ENCODE measurements around the gene ETV3. TPM values are rescaled to one million over a fixed set of nuclear protein-coding genes. Genes with fewer than 3 reads are reported as not detected.

Gene ETV3
- total and polyA plus RNA-seq, 10 of the 15 experiments (the other 5 are each of a cell fraction or from before 2014, with no cell fraction given): 1.7 to 13.8 (median 7.2) TPM

DNA sequence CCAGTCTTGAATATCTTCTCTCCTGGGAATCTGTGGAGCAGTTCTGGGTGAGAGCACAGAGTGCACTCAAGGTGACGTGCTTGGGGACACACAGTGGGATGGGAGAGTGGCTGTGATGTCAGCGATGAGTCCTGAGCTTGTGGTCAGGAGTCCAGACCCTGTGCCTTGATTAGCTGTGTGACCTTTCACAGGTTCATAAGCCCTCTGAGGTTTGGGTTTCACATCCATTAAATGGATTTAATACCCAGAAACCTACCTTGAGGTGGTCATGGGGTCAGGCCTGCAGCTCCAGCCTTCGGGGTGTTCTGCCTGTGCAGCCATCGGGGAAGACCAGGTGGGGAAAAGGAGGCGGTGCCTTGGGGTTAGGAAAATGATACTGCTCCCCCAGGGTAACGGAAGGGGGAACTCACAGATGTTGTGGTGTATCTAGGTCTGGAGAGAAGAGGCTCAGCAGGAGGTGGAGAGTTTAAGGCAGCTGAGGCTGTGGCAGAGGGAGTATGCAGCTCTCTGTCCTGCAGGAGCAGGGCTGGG is 38.5 kb upstream of the ETV3 start (continued):
- TF ChIP-seq, protein P1, sequence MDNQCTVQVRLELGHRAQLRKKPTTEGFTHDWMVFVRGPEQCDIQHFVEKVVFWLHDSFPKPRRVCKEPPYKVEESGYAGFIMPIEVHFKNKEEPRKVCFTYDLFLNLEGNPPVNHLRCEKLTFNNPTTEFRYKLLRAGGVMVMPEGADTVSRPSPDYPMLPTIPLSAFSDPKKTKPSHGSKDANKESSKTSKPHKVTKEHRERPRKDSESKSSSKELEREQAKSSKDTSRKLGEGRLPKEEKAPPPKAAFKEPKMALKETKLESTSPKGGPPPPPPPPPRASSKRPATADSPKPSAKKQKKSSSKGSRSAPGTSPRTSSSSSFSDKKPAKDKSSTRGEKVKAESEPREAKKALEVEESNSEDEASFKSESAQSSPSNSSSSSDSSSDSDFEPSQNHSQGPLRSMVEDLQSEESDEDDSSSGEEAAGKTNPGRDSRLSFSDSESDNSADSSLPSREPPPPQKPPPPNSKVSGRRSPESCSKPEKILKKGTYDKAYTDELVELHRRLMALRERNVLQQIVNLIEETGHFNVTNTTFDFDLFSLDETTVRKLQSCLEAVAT (IDR thresholded peaks at IDR 0.05): peak; percentile 42; the same call in 1 of the 2 replicates
- TF ChIP-seq SP1 (IDR thresholded peaks at IDR 0.05; ENCODE audit: low read depth, low read length) (peak; percentile 10), TCF3 (IDR thresholded peaks at IDR 0.05; ENCODE audit: borderline replicate concordance, insufficient read depth, low read depth, low read length) (0 out of 2 replicates have a peak, but pooled peaks have one; percentile 29), SPI1 (IDR thresholded peaks at IDR 0.05; ENCODE audit: borderline replicate concordance, insufficient read depth, low read depth, low read length) (no peak), SMAD5 (IDR thresholded peaks at IDR 0.05; ENCODE audit: low read depth) (no peak), ZBED1 (IDR thresholded peaks at IDR 0.05; ENCODE audit: borderline replicate concordance) (no peak), IKZF1 (conservative IDR thresholded peaks at IDR 0.05) (peak; percentile 85), NFXL1 (IDR thresholded peaks at IDR 0.05; ENCODE audit: borderline replicate concordance) (no peak), YY1 (IDR thresholded peaks at IDR 0.05; ENCODE audit: low read depth, low read length) (0 out of 2 replicates have a peak, but pooled peaks have one; percentile 16), JUND (IDR thresholded peaks at IDR 0.05; ENCODE audit: low read depth, low read length) (no peak), IKZF2 (IDR thresholded peaks at IDR 0.05) (peak; percentile 69 to 88), RUNX3 (IDR thresholded peaks at IDR 0.05; ENCODE audit: low read length) (peak; percentile 68), GATAD2B (conservative IDR thresholded peaks at IDR 0.05; ENCODE audit: low read depth) (peak; percentile 42), MYC (IDR thresholded peaks at IDR 0.05; ENCODE audit: insufficient read depth, insufficient read length, insufficient replicate concordance, low read length, severe bottlenecking) (no peak), NBN (IDR thresholded peaks at IDR 0.05) (peak; percentile 78), CHD1 (IDR thresholded peaks at IDR 0.05; ENCODE audit: low read depth, low read length) (no peak)
- TF ChIP-seq, protein P2, sequence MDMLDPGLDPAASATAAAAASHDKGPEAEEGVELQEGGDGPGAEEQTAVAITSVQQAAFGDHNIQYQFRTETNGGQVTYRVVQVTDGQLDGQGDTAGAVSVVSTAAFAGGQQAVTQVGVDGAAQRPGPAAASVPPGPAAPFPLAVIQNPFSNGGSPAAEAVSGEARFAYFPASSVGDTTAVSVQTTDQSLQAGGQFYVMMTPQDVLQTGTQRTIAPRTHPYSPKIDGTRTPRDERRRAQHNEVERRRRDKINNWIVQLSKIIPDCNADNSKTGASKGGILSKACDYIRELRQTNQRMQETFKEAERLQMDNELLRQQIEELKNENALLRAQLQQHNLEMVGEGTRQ (IDR thresholded peaks at IDR 0.05; ENCODE audit: borderline replicate concordance, low read depth, low read length): no peak
- TF ChIP-seq, protein P3, sequence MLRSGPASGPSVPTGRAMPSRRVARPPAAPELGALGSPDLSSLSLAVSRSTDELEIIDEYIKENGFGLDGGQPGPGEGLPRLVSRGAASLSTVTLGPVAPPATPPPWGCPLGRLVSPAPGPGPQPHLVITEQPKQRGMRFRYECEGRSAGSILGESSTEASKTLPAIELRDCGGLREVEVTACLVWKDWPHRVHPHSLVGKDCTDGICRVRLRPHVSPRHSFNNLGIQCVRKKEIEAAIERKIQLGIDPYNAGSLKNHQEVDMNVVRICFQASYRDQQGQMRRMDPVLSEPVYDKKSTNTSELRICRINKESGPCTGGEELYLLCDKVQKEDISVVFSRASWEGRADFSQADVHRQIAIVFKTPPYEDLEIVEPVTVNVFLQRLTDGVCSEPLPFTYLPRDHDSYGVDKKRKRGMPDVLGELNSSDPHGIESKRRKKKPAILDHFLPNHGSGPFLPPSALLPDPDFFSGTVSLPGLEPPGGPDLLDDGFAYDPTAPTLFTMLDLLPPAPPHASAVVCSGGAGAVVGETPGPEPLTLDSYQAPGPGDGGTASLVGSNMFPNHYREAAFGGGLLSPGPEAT (IDR thresholded peaks at IDR 0.05; ENCODE audit: low read depth): peak; percentile 39; the same call in 1 of the 2 replicates
- TF ChIP-seq, protein P4, sequence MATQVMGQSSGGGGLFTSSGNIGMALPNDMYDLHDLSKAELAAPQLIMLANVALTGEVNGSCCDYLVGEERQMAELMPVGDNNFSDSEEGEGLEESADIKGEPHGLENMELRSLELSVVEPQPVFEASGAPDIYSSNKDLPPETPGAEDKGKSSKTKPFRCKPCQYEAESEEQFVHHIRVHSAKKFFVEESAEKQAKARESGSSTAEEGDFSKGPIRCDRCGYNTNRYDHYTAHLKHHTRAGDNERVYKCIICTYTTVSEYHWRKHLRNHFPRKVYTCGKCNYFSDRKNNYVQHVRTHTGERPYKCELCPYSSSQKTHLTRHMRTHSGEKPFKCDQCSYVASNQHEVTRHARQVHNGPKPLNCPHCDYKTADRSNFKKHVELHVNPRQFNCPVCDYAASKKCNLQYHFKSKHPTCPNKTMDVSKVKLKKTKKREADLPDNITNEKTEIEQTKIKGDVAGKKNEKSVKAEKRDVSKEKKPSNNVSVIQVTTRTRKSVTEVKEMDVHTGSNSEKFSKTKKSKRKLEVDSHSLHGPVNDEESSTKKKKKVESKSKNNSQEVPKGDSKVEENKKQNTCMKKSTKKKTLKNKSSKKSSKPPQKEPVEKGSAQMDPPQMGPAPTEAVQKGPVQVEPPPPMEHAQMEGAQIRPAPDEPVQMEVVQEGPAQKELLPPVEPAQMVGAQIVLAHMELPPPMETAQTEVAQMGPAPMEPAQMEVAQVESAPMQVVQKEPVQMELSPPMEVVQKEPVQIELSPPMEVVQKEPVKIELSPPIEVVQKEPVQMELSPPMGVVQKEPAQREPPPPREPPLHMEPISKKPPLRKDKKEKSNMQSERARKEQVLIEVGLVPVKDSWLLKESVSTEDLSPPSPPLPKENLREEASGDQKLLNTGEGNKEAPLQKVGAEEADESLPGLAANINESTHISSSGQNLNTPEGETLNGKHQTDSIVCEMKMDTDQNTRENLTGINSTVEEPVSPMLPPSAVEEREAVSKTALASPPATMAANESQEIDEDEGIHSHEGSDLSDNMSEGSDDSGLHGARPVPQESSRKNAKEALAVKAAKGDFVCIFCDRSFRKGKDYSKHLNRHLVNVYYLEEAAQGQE (IDR thresholded peaks at IDR 0.05; ENCODE audit: low read depth, low read length): no peak
- TF ChIP-seq, protein P5, sequence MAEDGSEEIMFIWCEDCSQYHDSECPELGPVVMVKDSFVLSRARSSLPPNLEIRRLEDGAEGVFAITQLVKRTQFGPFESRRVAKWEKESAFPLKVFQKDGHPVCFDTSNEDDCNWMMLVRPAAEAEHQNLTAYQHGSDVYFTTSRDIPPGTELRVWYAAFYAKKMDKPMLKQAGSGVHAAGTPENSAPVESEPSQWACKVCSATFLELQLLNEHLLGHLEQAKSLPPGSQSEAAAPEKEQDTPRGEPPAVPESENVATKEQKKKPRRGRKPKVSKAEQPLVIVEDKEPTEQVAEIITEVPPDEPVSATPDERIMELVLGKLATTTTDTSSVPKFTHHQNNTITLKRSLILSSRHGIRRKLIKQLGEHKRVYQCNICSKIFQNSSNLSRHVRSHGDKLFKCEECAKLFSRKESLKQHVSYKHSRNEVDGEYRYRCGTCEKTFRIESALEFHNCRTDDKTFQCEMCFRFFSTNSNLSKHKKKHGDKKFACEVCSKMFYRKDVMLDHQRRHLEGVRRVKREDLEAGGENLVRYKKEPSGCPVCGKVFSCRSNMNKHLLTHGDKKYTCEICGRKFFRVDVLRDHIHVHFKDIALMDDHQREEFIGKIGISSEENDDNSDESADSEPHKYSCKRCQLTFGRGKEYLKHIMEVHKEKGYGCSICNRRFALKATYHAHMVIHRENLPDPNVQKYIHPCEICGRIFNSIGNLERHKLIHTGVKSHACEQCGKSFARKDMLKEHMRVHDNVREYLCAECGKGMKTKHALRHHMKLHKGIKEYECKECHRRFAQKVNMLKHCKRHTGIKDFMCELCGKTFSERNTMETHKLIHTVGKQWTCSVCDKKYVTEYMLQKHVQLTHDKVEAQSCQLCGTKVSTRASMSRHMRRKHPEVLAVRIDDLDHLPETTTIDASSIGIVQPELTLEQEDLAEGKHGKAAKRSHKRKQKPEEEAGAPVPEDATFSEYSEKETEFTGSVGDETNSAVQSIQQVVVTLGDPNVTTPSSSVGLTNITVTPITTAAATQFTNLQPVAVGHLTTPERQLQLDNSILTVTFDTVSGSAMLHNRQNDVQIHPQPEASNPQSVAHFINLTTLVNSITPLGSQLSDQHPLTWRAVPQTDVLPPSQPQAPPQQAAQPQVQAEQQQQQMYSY (CRISPR knock-in tag; IDR thresholded peaks at IDR 0.05): no peak

Data from GM12878 (cell line).